ENCODE results near the gene NXT1. TPM values are rescaled to one million over a fixed set of nuclear protein-coding genes. Genes with fewer than 3 reads are reported as not detected.
A peak's percentile ranks its signal among the peaks of the same experiment; 100 is the strongest.

Gene NXT1
- polyA plus RNA-seq, 1 of the 3 experiments (the other 2 are of a cell fraction): 28.2 TPM

DNA sequence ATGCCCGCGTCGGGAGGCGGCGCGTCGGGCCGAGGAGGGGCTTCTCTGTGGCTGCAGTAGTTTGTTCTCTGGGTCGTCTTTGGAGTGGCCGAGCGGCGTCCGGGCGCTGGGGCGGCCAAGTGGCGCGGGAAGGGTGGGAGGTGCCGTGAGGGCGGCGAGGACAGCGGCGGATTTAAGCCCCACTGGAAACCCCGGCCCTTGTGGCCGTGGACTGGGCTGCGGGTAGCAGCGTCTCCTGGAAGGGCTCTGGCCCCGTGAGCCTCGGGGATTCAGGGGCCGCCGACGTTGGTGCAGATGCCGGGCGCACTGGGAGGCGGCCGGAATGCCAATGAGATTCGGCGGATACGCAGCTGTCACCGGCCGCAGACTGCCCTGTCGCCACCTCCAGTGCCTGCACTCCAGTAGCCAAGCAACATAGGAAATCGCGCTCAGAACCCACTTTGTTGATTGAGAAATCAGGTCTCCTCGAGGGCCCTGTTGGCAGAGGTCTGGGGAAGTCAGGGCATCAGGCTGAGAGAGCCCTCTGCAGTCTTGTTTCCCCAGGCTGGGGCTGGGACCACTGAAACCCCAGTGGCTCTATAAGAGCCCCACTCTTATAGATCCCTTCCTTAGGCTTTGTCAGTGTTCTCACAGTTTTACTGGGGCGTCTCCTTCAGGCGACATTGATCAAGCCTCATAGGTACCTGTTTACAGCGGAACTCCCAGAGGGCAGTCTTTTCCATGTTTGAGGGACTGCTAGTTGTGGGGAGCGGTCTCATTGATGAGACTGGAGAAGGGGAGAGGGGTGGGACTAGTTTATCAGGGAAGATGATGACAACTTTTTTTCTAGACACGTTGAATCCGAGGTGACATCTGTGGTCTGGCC is 12.0 kb downstream of the NXT1 start:
- Histone ChIP-seq H3K27ac (ENCODE audit: low read depth in 2 of 2, low read length in 1 of 2) (peak overlapping the region; percentile 73 to 79), H3K79me2 (ENCODE audit: insufficient read depth) (peaks cover 53% of the 10 kb centered on the region), H3K27me3 (ENCODE audit: insufficient read depth) (no peaks in the 10 kb centered on the region), H3F3A (replicated peaks; ENCODE audit: insufficient read depth) (peaks cover 26% of the 10 kb centered on the region), H4K20me1 (ENCODE audit: insufficient read depth) (peaks cover 46% of the 10 kb centered on the region), H3K4me1 (ENCODE audit: control insufficient read depth in 1 of 2, insufficient read depth in 2 of 2, low read depth in 1 of 2, low read length in 1 of 2) (peaks cover 19 to 20% of the 10 kb centered on the region in 2 experiments; a peak in 3 of 4 replicates), H3K4me3 (ENCODE audit: low read depth in 2 of 2, low read length in 1 of 2) (peak overlapping the region; percentile 81 to 87), H3K4me2 (peak overlapping the region; percentile 96), H2AFZ (ENCODE audit: low read depth) (peak overlapping the region; percentile 60; the same call in 1 of the 2 replicates), H3K9ac (peak overlapping the region; percentile 89), H3K9me2 (no peaks in the 10 kb centered on the region), H3K36me3 (replicated peaks in 1 of 2; ENCODE audit: control insufficient read depth in 1 of 2, insufficient read depth in 2 of 2, low read length in 1 of 2) (peaks cover 24 to 33% of the 10 kb centered on the region in 2 experiments), H3K9me3 (no peaks in the 10 kb centered on the region)
- CTCF ChIA-PET: interaction anchor here (0.8 to 1.0 kb wide), 2 partner anchors 55 to 57 kb away, joined by 3 to 4 read pairs; no protein-coding TSS in a partner anchor
- TF ChIP-seq, protein P1, sequence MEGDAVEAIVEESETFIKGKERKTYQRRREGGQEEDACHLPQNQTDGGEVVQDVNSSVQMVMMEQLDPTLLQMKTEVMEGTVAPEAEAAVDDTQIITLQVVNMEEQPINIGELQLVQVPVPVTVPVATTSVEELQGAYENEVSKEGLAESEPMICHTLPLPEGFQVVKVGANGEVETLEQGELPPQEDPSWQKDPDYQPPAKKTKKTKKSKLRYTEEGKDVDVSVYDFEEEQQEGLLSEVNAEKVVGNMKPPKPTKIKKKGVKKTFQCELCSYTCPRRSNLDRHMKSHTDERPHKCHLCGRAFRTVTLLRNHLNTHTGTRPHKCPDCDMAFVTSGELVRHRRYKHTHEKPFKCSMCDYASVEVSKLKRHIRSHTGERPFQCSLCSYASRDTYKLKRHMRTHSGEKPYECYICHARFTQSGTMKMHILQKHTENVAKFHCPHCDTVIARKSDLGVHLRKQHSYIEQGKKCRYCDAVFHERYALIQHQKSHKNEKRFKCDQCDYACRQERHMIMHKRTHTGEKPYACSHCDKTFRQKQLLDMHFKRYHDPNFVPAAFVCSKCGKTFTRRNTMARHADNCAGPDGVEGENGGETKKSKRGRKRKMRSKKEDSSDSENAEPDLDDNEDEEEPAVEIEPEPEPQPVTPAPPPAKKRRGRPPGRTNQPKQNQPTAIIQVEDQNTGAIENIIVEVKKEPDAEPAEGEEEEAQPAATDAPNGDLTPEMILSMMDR (IDR thresholded peaks at IDR 0.05): 0 out of 2 replicates have a peak, but pooled peaks have one; percentile 7
- no peak for TF ChIP-seq POLR2AphosphoS5 (IDR thresholded peaks at IDR 0.05; ENCODE audit: low read depth, low read length)
- TF ChIP-seq TAF1 (IDR thresholded peaks at IDR 0.05; ENCODE audit: borderline replicate concordance, low read depth, low read length): 0 out of 2 replicates have a peak, but pooled peaks have one; percentile 3
- TF ChIP-seq RCOR1 (IDR thresholded peaks at IDR 0.05; ENCODE audit: low read length): no peak
- TF ChIP-seq NRF1 (IDR thresholded peaks at IDR 0.05; ENCODE audit: low read depth, low read length): no peak
- 20% methylated on average over 6 of the region's 50 CpGs for WGBS (ENCODE audit: low lambda C conversion rate)
- POLR2A ChIA-PET: interaction anchor here (3.2 kb wide), 1 partner anchor 12 kb away, joined by 11 read pairs; the partner anchor contains the start of gene NXT1
- DNase-seq: no peak

DNA sequence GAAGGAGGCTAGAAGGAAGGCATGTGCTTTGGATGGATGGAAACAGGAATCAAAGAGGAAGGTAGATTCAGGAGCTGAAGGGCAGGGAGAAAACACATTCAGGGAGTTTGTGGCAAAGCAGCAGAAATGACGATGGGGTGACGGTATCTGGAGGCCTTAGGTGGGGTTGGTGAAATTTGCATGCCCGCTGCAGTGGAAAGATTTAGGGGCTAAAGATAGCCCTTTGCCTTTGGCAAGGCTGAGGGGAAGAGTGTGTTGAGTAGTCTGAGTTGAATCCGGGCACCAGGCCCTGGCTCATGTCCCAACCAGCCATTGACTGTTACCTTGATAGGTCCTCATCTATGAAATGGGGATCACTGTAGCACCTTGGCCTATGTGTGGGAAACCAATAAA is 12.7 kb downstream of the NXT1 start:
- Histone ChIP-seq H3K9me2 (no peaks in the 10 kb centered on the region), H3K4me2 (peak overlapping the region; percentile 96), H2AFZ (ENCODE audit: low read depth) (no peak overlapping the region), H3F3A (replicated peaks; ENCODE audit: insufficient read depth) (peaks cover 27% of the 10 kb centered on the region), H3K27ac (ENCODE audit: low read depth in 2 of 2, low read length in 1 of 2) (peak overlapping the region in 1 of 2 experiments; percentile 79; a peak in 1 of 4 replicates), H3K9ac (peak overlapping the region; percentile 89), H4K20me1 (ENCODE audit: insufficient read depth) (peaks cover 52% of the 10 kb centered on the region), H3K4me1 (ENCODE audit: control insufficient read depth in 1 of 2, insufficient read depth in 2 of 2, low read depth in 1 of 2, low read length in 1 of 2) (peaks cover 20 to 25% of the 10 kb centered on the region in 2 experiments; a peak in 3 of 4 replicates), H3K36me3 (replicated peaks in 1 of 2; ENCODE audit: control insufficient read depth in 1 of 2, insufficient read depth in 2 of 2, low read length in 1 of 2) (peaks cover 25 to 36% of the 10 kb centered on the region in 2 experiments), H3K27me3 (ENCODE audit: insufficient read depth) (no peaks in the 10 kb centered on the region), H3K79me2 (ENCODE audit: insufficient read depth) (peaks cover 59% of the 10 kb centered on the region), H3K4me3 (ENCODE audit: low read depth in 2 of 2, low read length in 1 of 2) (peak overlapping the region; percentile 81 to 87), H3K9me3 (no peaks in the 10 kb centered on the region)
- ChIA-PET POLR2A (no interaction called here), CTCF (interaction anchor here (1.0 kb wide), 1 partner anchor 54 kb away, joined by 4 read pairs; no protein-coding TSS in a partner anchor)
- no peak for DNase-seq
- WGBS (ENCODE audit: low lambda C conversion rate): 63% methylated on average over 4 of the region's 4 CpGs
- TF ChIP-seq, protein P2, sequence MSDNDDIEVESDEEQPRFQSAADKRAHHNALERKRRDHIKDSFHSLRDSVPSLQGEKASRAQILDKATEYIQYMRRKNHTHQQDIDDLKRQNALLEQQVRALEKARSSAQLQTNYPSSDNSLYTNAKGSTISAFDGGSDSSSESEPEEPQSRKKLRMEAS (IDR thresholded peaks at IDR 0.05; ENCODE audit: low read depth): no peak
- TF ChIP-seq FOSL2 (IDR thresholded peaks at IDR 0.05; ENCODE audit: borderline replicate concordance, low read depth) (no peak), MXI1 (IDR thresholded peaks at IDR 0.05; ENCODE audit: low read depth, low read length) (no peak), EZH2phosphoT487 (IDR thresholded peaks at IDR 0.05; ENCODE audit: borderline replicate concordance, low read depth) (no peak), FOXM1 (IDR thresholded peaks at IDR 0.05; ENCODE audit: low read depth) (no peak), RFX5 (IDR thresholded peaks at IDR 0.05; ENCODE audit: low read length) (no peak), CHD2 (IDR thresholded peaks at IDR 0.05; ENCODE audit: low read length, partially characterized antibody) (no peak), ELF1 (IDR thresholded peaks at IDR 0.05) (no peak), EP300 (IDR thresholded peaks at IDR 0.05; ENCODE audit: borderline replicate concordance in 1 of 2, low read depth in 1 of 2, low read length in 1 of 2) (no peak), SMC3 (IDR thresholded peaks at IDR 0.05; ENCODE audit: low read depth, low read length) (no peak), JUND (IDR thresholded peaks at IDR 0.05) (no peak)
- TF ChIP-seq, protein P3, sequence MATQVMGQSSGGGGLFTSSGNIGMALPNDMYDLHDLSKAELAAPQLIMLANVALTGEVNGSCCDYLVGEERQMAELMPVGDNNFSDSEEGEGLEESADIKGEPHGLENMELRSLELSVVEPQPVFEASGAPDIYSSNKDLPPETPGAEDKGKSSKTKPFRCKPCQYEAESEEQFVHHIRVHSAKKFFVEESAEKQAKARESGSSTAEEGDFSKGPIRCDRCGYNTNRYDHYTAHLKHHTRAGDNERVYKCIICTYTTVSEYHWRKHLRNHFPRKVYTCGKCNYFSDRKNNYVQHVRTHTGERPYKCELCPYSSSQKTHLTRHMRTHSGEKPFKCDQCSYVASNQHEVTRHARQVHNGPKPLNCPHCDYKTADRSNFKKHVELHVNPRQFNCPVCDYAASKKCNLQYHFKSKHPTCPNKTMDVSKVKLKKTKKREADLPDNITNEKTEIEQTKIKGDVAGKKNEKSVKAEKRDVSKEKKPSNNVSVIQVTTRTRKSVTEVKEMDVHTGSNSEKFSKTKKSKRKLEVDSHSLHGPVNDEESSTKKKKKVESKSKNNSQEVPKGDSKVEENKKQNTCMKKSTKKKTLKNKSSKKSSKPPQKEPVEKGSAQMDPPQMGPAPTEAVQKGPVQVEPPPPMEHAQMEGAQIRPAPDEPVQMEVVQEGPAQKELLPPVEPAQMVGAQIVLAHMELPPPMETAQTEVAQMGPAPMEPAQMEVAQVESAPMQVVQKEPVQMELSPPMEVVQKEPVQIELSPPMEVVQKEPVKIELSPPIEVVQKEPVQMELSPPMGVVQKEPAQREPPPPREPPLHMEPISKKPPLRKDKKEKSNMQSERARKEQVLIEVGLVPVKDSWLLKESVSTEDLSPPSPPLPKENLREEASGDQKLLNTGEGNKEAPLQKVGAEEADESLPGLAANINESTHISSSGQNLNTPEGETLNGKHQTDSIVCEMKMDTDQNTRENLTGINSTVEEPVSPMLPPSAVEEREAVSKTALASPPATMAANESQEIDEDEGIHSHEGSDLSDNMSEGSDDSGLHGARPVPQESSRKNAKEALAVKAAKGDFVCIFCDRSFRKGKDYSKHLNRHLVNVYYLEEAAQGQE (IDR thresholded peaks at IDR 0.05; ENCODE audit: low read depth, low read length): no peak
- TF ChIP-seq, protein P4, sequence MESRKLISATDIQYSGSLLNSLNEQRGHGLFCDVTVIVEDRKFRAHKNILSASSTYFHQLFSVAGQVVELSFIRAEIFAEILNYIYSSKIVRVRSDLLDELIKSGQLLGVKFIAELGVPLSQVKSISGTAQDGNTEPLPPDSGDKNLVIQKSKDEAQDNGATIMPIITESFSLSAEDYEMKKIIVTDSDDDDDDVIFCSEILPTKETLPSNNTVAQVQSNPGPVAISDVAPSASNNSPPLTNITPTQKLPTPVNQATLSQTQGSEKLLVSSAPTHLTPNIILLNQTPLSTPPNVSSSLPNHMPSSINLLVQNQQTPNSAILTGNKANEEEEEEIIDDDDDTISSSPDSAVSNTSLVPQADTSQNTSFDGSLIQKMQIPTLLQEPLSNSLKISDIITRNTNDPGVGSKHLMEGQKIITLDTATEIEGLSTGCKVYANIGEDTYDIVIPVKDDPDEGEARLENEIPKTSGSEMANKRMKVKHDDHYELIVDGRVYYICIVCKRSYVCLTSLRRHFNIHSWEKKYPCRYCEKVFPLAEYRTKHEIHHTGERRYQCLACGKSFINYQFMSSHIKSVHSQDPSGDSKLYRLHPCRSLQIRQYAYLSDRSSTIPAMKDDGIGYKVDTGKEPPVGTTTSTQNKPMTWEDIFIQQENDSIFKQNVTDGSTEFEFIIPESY (IDR thresholded peaks at IDR 0.05; ENCODE audit: borderline replicate concordance, low read depth): no peak

All from SK-N-SH (cell line).